HEK293 (cell line): ENCODE measurements around the gene ANO9.

Source experiments
- CTCF ChIP-seq: fragments of 450-650 bp; formaldehyde crosslinking; IDR thresholded peaks from 2 replicates; pipeline ENCODE4 v1.5.1; 2016; ENCODE audit warnings: missing biosample characterization, missing genetic modification characterization
- GLIS1 ChIP-seq: fragments of 450-650 bp; formaldehyde crosslinking; IDR thresholded peaks from 2 replicates; pipeline ENCODE4 v1.5.1; 2016; ENCODE audit warnings: missing biosample characterization, missing genetic modification characterization
- KLF1 ChIP-seq: fragments of 450-650 bp; formaldehyde crosslinking; IDR thresholded peaks from 2 replicates; pipeline ENCODE4 v1.5.1; 2016; ENCODE audit warnings: missing biosample characterization, missing genetic modification characterization
- SP2 ChIP-seq: fragments of 450-650 bp; formaldehyde crosslinking; IDR thresholded peaks from 2 replicates; pipeline ENCODE4 v1.5.1; 2016; ENCODE audit warnings: missing biosample characterization, missing genetic modification characterization
- SP3 ChIP-seq: fragments of 450-650 bp; formaldehyde crosslinking; IDR thresholded peaks from 2 replicates; pipeline ENCODE4 v1.5.1; 2016; ENCODE audit warnings: missing biosample characterization, missing genetic modification characterization
- YY1 ChIP-seq: fragments of 450-650 bp; formaldehyde crosslinking; IDR thresholded peaks from 2 replicates; pipeline ENCODE4 v1.5.1; 2018; ENCODE audit warnings: missing biosample characterization, missing genetic modification characterization
- YY2 ChIP-seq: fragments of 450-650 bp; formaldehyde crosslinking; IDR thresholded peaks from 2 replicates; pipeline ENCODE4 v1.5.1; 2016; ENCODE audit warnings: missing biosample characterization, missing genetic modification characterization
- ZBTB11 ChIP-seq: fragments of 450-650 bp; formaldehyde crosslinking; conservative IDR thresholded peaks from 2 replicates; pipeline ENCODE4 v1.5.1; 2016; ENCODE audit warnings: low read depth, missing biosample characterization, missing genetic modification characterization
- ZBTB26 ChIP-seq: fragments of 450-650 bp; formaldehyde crosslinking; optimal IDR thresholded peaks from 2 replicates; pipeline ENCODE3; 2016; ENCODE audit warnings: missing biosample characterization, mild to moderate bottlenecking, missing genetic modification characterization
- ZBTB8A ChIP-seq: fragments of 450-650 bp; formaldehyde crosslinking; IDR thresholded peaks from 2 replicates; pipeline ENCODE4 v1.5.1; 2016; ENCODE audit warnings: missing biosample characterization, missing genetic modification characterization
- ZEB2 ChIP-seq: fragments of 450-650 bp; formaldehyde crosslinking; IDR thresholded peaks from 2 replicates; pipeline ENCODE4 v1.5.1; 2016; ENCODE audit warnings: missing biosample characterization, missing genetic modification characterization
- ZFP69B ChIP-seq: fragments of 450-650 bp; formaldehyde crosslinking; IDR thresholded peaks from 2 replicates; pipeline ENCODE4 v1.5.1; 2016; ENCODE audit warnings: missing biosample characterization, missing genetic modification characterization
- ZNF274 ChIP-seq, 2 experiments: fragments of 200-500 bp in 1 of 2; fragments of 450-650 bp in 1 of 2; sonication (Bioruptor generic) in 1 of 2; formaldehyde crosslinking in 1 of 2; IDR thresholded peaks; 2 replicates each; pipeline versions ENCODE4 v1.5.1 to v1.6.1; 2014 to 2016; ENCODE audit warnings: borderline replicate concordance in 1 of 2, inconsistent platforms in 1 of 2, low read length in 1 of 2, missing biosample characterization in 1 of 2, missing genetic modification characterization in 1 of 2
- ZNF341 ChIP-seq: fragments of 450-650 bp; formaldehyde crosslinking; IDR thresholded peaks from 2 replicates; pipeline ENCODE4; 2016; ENCODE audit warnings: low read depth, missing biosample characterization, missing genetic modification characterization
- ZNF391 ChIP-seq: fragments of 450-650 bp; formaldehyde crosslinking; IDR thresholded peaks from 2 replicates; pipeline ENCODE4 v1.5.1; 2016; ENCODE audit warnings: low read depth, missing biosample characterization, missing genetic modification characterization, borderline replicate concordance
- ZNF558 ChIP-seq: fragments of 450-650 bp; formaldehyde crosslinking; IDR thresholded peaks from 2 replicates; pipeline ENCODE4 v1.5.1; 2016; ENCODE audit warnings: missing biosample characterization, missing genetic modification characterization
- ZNF624 ChIP-seq: fragments of 450-650 bp; formaldehyde crosslinking; IDR thresholded peaks from 2 replicates; pipeline ENCODE4 v1.5.1; 2017; ENCODE audit warnings: missing biosample characterization, missing genetic modification characterization
- ZNF692 ChIP-seq: fragments of 450-650 bp; formaldehyde crosslinking; IDR thresholded peaks from 2 replicates; pipeline ENCODE4 v1.5.1; 2016; ENCODE audit warnings: missing biosample characterization, missing genetic modification characterization
- ZSCAN5A ChIP-seq: fragments of 450-650 bp; formaldehyde crosslinking; IDR thresholded peaks from 2 replicates; pipeline ENCODE4 v1.5.1; 2016; ENCODE audit warnings: missing biosample characterization, missing genetic modification characterization

ANO9 gene

GRCh38 chr11:406796-407650, 34.8 kb downstream of the ANO9 start (continued):
- no peak for TF ChIP-seq ZNF558 (tag by site-specific recombination)
- TF ChIP-seq ZNF624 (tag by site-specific recombination) = no peak
- peak; percentile 98 for TF ChIP-seq ZNF692
- TF ChIP-seq ZFP69B (tag by site-specific recombination) = peak; percentile 98
- no peak for TF ChIP-seq ZNF274 (IDR thresholded peaks at IDR 0.05; ENCODE audit: low read length)
- TF ChIP-seq ZNF274 (tag by site-specific recombination; IDR thresholded peaks at IDR 0.05; ENCODE audit: borderline replicate concordance) = no peak
- TF ChIP-seq CTCF (tag by site-specific recombination) = peak; percentile 15; the same call in 1 of the 2 replicates
- peak; percentile 30; the same call in 1 of the 2 replicates for TF ChIP-seq ZBTB11 (tag by site-specific recombination)
- no peak for TF ChIP-seq YY1 (tag by site-specific recombination)
- TF ChIP-seq SP2 (tag by site-specific recombination) = peak; percentile 56
- TF ChIP-seq KLF1 (tag by site-specific recombination) = peak; percentile 69
- TF ChIP-seq ZEB2 (tag by site-specific recombination) = no peak
- 0 out of 2 replicates have a peak, but pooled peaks have one; percentile 25 for TF ChIP-seq ZBTB8A (tag by site-specific recombination)
- TF ChIP-seq YY2 (tag by site-specific recombination) = no peak
- TF ChIP-seq SP3 (tag by site-specific recombination) = peak; percentile 32; the same call in 1 of the 2 replicates
- 0 out of 2 replicates have a peak, but pooled peaks have one; percentile 45 for TF ChIP-seq ZSCAN5A (tag by site-specific recombination)
- 0 out of 2 replicates have a peak, but pooled peaks have one; percentile 16 for TF ChIP-seq ZNF341 (tag by site-specific recombination)
- TF ChIP-seq ZNF391 (tag by site-specific recombination) = peak; percentile 93
- peak; percentile 20 for TF ChIP-seq ZBTB26
- peak; percentile 49 for TF ChIP-seq GLIS1
- TF ChIP-seq, all 188 proteins: peak for 19
